Stimulated activated CD8-positive, alpha-beta memory T cell treated with anti-CD3 and anti-CD28 coated beads, Interleukin-2, amount 100 ng/mL, for 48 hours (primary cell): ENCODE results near the gene TMED8.
"Not testable (repeated sequence)": the region's sequence is repeated elsewhere in the genome, so short reads cannot be mapped to it uniquely, and the experiment has no call there.

ENCODE experiments used
- DNase-seq, 2 donors: peaks; one replicate each; pipeline ENCODE4 v3.0.0-alpha.2; 2020; ENCODE audit warnings: low read depth in 2 of 2

Gene TMED8

DNA sequence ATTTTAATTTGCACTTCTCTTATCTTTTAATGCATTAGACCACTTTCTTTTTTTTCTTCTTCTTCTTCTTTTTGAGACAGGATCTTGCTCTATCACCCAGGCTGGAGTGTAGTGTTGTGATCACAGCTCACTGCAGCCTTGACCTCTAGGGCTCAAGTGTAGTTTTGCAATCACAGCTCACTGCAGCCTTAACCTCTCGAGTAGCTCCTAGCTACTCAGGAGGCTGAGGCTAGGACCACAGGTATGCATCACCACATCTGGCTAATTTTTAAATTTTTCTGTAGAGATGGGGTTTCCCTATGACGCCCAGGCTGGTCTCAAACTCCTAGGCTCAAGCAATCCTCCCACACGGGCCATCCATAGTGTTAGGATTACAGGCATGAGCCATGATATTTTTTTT is 12.7 kb downstream of the TMED8 start:
- DNase-seq = no peak

- DNase-seq = no peak
These were observed 17.3 kb downstream of the TMED8 start for GRCh38 chr14:77359626-77360025.

DNA sequence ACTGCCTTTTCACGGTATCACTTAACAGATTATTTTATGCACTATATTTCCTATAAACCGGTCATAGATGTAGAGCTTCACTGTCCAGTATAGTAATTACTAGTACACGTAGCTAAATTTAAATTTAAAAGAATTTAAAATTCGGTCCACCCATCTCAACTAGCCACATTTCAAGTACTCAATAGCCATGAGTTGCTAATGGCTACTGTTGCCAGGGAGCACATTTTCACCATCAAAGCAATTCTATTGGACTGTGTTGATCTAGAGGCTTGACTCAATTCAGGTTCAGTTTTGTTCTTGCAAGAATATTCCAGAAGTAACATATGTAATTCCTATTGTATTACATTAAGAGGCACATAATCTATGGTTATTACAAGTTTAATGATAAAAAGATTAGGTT is 20.0 kb downstream of the TMED8 start:
- no peak for DNase-seq

DNA sequence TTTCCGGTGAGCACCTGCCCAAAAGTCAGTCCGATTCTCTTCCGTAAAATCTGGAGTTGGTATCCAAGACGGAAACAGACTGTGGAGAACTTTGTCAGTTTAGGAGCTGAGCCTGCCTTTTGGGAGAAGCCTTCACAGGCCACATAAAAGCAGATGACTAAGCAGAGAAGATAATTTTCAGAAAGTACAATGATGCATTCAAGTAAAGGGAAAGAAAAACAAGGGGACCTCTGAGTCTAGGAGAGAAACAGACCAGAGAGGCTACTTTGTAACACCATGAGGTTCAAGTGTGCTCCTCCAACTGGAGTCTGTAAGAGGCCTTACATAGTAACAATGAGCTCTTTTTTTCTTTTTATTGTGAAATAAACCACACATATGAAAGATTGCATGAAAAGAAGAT is 21.1 kb downstream of the TMED8 start:
- no peak for DNase-seq

- no peak for DNase-seq
These were observed 23.3 kb downstream of the TMED8 start for GRCh38 chr14:77353469-77354141.

DNA sequence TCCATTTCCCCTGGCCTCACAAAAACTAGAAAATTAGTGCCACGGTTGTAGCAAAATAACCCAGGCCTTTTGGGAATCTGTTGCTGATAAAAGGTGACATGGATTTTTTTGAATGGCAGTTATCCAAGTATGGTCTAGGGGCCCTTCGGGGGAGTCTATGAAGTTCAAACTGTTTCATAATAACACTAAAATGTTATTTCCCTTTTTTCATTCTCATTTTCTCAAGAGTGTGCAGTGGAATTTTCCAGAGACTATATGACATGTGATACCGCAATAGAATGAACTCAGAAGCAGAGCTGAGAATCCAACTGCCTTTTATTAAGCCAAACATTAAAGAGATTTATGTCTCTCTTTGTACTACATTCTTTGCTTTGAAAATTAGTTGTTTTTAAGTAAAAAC is 29.1 kb downstream of the TMED8 start:
- DNase-seq = no peak

GRCh38 chr14:77346495-77346894 is 30.4 kb downstream of the TMED8 start:
- no peak for DNase-seq

DNA sequence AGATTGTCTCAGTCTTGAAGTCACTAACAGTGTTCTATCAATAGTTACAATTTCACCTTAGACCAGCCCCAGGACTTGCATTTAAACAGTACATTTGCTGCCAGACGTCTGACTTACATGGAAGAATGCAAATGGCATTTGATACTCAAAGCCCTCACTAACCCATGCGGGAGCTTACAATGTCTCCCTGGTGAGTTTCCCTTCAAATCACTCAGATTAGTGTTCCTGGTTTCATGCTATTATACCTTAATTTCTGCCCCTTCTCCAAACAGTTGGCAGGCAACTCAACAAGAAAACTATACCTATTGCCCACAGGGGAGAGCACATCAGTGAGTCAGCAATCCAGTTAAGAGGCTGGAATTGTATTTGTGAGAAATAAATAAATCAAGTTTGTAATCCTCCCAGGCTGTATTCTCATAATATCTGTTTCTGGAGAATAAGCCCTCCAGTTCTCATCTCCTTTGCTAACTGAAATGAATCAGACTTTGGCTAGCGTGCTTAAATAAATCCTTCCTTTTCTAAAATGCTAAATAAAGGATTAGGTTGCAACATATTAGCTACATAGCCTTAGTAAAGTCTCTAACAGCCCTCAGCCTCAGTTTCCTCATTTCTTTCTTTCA is 32.4 kb downstream of the TMED8 start:
- DNase-seq = no peak

GRCh38 chr14:77343662-77344061 is 33.2 kb downstream of the TMED8 start:
- no peak for DNase-seq

GRCh38 chr14:77342726-77343397 is 34.0 kb downstream of the TMED8 start:
- no peak for DNase-seq

DNA sequence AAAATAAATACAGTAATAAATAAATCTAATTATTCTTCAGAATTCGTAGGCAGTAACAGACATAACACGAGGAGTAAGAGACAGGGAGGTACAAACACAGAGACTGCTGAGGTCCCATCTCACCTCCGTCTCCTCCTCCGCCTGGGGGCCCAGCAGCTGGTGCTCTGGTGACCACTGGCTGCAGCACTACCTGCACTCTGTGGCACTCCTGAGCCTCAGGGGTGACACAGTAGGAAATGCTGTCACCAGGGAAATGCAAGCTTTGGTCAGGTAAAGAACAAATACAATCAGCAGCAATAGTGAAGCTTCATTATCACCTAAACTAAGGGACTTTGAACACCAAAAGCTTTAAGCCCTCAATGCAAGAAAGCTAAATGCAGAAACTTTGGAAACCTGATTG is 36.5 kb downstream of the TMED8 start:
- DNase-seq = no peak

- DNase-seq = no peak
These were observed 37.5 kb downstream of the TMED8 start for GRCh38 chr14:77339407-77339806.

- no peak for DNase-seq
These were observed 38.6 kb downstream of the TMED8 start for GRCh38 chr14:77338302-77338701.

DNA sequence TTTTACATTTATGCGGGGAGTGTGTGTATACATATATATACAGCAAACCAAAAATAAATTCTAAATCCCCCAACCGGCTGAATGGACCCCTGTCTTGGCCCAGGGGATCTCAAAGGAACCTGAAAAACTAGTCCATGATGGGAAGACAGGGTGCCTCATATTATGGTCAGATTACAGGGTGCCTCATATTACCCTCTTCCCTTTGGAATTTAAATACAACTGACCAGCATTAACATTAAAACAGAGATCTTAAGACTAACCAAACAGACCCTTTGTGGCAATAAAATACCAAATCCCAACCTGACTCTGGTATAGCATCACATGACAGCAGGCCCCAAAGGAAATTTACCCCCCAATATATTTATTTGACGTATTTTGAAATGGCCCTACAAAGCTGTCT is 39.0 kb downstream of the TMED8 start:
- DNase-seq = no peak

DNA sequence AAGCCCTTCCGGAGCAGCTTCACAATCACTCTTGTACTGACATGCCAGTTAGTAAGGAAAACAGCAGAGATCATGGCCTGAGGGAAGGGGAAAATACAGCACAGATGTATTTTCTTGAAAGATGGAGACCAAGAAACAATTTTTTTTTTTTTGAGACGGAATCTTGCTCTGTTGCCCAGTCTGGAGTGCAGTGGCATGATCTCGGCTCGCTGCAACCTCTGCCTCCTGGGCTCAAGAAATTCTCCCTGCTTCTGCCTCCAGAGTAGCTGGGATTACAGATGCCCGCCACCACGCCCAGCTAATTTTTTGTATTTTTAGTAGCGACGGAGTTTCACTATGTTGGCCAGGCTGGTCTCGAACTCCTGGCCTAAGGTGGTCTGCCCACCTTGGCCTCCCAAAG is 39.6 kb downstream of the TMED8 start:
- not testable (repeated sequence) for DNase-seq

DNA sequence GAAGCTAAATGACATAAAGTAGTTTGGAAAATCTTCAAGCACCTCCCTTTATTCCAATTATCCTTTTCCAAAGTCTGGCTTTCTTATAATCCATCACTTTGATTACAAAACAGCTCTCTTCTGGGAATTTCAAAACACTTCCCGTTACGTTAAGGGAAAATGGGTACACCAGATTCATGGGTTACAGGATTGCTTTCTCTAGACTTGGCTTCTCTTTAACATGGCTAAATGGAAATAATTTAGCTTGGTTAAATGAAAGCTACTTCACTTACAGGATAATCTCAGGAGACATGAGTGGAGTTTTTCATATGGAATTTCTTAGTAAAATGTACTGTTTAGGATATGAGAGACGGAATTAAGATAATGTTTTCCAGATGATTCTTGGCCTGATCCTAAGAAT is 41.3 kb downstream of the TMED8 start:
- DNase-seq = no peak

DNA sequence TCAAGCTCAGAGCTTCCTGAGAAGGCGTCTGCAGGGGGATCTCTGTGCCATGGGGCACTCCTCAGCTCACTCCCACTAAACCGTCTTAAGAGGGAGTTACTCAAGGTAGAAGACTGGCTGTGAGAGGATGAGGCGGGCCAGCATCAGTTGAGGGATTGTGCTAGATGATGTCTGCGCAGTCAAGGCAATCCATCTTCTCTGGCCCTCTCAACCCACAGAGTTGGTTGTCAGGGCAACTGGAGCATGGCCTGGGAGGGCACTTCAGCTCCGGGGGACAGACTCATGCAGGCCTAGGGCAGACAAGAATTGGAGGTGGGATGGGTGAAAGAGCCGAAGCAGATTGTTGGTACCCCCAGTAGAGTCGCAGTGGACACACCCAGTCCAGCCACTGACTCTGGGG is 47.0 kb downstream of the TMED8 start:
- DNase-seq = no peak

GRCh38 chr14:77327111-77327510 is 49.8 kb downstream of the TMED8 start:
- DNase-seq = no peak

DNA sequence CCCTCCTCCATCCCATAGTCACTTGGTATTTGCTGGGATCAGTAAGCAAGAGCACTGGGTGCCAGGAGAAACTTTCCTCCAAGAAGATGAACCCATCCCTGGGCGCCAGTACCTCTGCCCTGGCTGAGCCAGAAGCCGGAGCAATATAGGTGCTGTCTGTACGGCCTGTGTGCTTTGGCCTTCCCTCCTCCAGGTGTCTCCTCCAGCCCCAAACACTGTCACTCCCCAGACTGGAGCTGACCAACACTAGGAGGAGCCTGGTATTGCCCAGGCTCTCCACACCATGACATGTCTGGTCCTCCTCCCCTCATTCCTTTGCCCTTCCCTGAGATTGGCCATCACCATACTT is 51.2 kb downstream of the TMED8 start:
- no peak for DNase-seq

- DNase-seq = no peak
These were observed 51.8 kb downstream of the TMED8 start for GRCh38 chr14:77324816-77325745.

DNA sequence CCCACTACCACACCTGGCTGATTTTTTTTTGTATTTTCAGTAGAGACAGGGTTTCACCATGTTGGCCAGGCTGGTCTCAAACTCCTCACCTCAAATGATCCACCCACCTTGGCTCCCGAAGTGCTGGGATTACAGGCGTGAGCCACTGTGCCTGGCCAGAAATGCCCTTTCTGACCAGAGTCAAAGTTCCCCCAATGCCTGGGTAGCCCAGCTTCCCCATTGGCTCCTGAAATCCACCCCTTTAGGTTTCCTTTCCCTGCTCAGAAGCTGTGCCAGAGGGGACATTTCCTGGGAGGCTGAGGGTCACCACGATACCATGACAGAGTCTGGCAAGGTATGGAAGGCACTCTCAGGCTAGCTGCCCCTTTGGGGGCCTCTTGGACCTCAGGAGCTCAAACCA is 52.6 kb downstream of the TMED8 start:
- DNase-seq = no peak

DNA sequence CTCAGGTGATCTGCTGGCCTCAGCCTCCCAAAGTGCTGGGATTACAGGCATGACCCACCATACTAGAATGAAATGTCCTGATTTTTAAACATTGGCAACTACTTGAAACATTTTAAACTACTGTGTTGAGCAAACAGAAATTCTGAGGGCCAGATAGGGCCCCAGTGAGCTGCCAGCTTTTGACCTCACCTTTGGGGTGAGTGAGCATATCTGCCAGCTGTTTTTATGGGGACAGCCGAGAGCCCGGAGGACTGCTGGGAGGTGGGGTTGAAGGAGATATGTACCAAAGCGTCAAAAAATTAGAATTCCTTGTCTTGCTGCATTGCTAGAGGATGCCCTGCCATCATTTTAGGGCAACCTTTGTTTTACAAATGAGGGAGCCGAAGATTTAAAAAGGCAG is 53.3 kb downstream of the TMED8 start:
- DNase-seq = no peak
